Sigmoid colon (tissue), 4 donors: ENCODE measurements around the gene CYTH1.

Source experiments
- CTCF ChIP-seq, 4 experiments: fragments of 450-650 bp in 3 of 4; fragments of 200-600 bp in 1 of 4; IDR thresholded peaks; one replicate each; pipeline ENCODE4 v1.5.1; 2016 to 2019; ENCODE audit warnings: antibody characterized with exemption in 4 of 4, mild to moderate bottlenecking in 3 of 4, moderate library complexity in 2 of 4
- EP300 ChIP-seq, 4 donors: sonication (generic); formaldehyde crosslinking; IDR thresholded peaks; one replicate each; pipeline ENCODE4 v1.6.1; 2017; ENCODE audit warnings: antibody characterized with exemption in 4 of 4
- POLR2AphosphoS5 ChIP-seq, 4 donors: sonication (generic); formaldehyde crosslinking; IDR thresholded peaks; one replicate each; pipeline ENCODE4 v1.6.1; 2017; ENCODE audit warnings: antibody characterized with exemption in 4 of 4

DNA sequence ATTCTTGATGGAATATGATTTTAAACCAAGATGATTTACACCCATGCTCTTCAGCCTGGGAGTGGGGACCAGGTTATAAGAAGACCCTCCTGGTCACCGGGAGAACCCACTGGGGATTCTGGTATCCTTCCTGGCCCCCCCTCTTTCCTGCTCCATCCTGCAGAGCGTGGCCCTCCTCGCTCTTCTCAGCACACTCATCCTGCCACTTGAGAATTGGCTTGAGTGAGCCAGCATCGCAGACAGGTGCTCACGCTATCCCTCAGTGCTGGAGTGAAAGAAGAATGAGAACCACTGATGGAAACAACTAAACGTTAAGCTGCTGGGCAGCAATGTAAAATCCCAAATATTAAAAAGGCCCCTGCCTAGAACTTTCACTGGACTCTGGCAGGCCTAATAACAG, 98.0 kb downstream of the CYTH1 start:
- TF ChIP-seq POLR2AphosphoS5 (IDR thresholded peaks at IDR 0.05) (no peak), CTCF (IDR thresholded peaks at IDR 0.05) (no peak), EP300 (IDR thresholded peaks at IDR 0.05) (no peak)
